Stimulated activated CD8-positive, alpha-beta memory T cell treated with anti-CD3 and anti-CD28 coated beads, Interleukin-12 subunit alpha, Interleukin-12 subunit beta, amount 100 ng/mL, for 24 hours (primary cell): ENCODE measurements around the gene DDX4.
"Not testable (repeated sequence)": the region's sequence is repeated elsewhere in the genome, so short reads cannot be mapped to it uniquely, and the experiment has no call there.

Experiments used
- DNase-seq: peaks from one replicate; pipeline ENCODE4 v3.0.0-alpha.2; 2020; ENCODE audit errors: extremely low read depth

Gene DDX4

GRCh38 chr5:55737793-55738192 is at the start of gene DDX4:
Gene DDX4 (plus strand): TSS chr5:55738061. CDS start chr5:55738964, 903 bp downstream.
- DNase-seq, result no peak

- DNase-seq, result no peak
Observed at GRCh38 chr5:55691265-55692105, 46.4 kb upstream of the DDX4 start.

GRCh38 chr5:55692106-55692417 is 45.8 kb upstream of the DDX4 start:
- DNase-seq, result no peak

GRCh38 chr5:55692509-55692908 is 45.4 kb upstream of the DDX4 start:
- DNase-seq, result no peak

GRCh38 chr5:55694152-55694830 is 43.6 kb upstream of the DDX4 start:
- DNase-seq, result no peak

GRCh38 chr5:55696704-55697103 is 41.2 kb upstream of the DDX4 start:
- not testable (repeated sequence) for DNase-seq

GRCh38 chr5:55699041-55699688 is 38.7 kb upstream of the DDX4 start:
- DNase-seq, result no peak

GRCh38 chr5:55700745-55701144 is 37.1 kb upstream of the DDX4 start:
- DNase-seq, result no peak

GRCh38 chr5:55701462-55702103 is 36.3 kb upstream of the DDX4 start:
- no peak for DNase-seq

- DNase-seq, result no peak
Observed at GRCh38 chr5:55702598-55703345, 35.1 kb upstream of the DDX4 start.

- DNase-seq, result no peak
Observed at GRCh38 chr5:55706230-55706629, 31.6 kb upstream of the DDX4 start.

- no peak for DNase-seq
Observed at GRCh38 chr5:55708732-55709131, 29.1 kb upstream of the DDX4 start.

- no peak for DNase-seq
Observed at GRCh38 chr5:55711507-55712022, 26.3 kb upstream of the DDX4 start.

GRCh38 chr5:55712023-55712859 is 25.6 kb upstream of the DDX4 start, which contains the start of gene SLC38A9:
Gene SLC38A9 (minus strand): TSS chr5:55712324. CDS start chr5:55697958, 14,366 bp downstream.
- DNase-seq, result peak; percentile 87

GRCh38 chr5:55713871-55714270 is 24.0 kb upstream of the DDX4 start:
- no peak for DNase-seq

- no peak for DNase-seq
Observed at GRCh38 chr5:55714339-55714738, 23.5 kb upstream of the DDX4 start.

GRCh38 chr5:55714749-55715148 is 23.1 kb upstream of the DDX4 start:
- no peak for DNase-seq

- DNase-seq, result no peak
Observed at GRCh38 chr5:55715519-55716078, 22.3 kb upstream of the DDX4 start.

GRCh38 chr5:55719026-55719425 is 18.8 kb upstream of the DDX4 start:
- DNase-seq, result not testable (repeated sequence)

- DNase-seq, result no peak
Observed at GRCh38 chr5:55720188-55720703, 17.6 kb upstream of the DDX4 start.
